Lung microvascular endothelial cell (primary cell): ENCODE measurements around the gene TYW1B. TPM values are rescaled to one million over a fixed set of nuclear protein-coding genes. Genes with fewer than 3 reads are reported as not detected.
"Not testable (repeated sequence)": the region's sequence is repeated elsewhere in the genome, so short reads cannot be mapped to it uniquely, and the experiment has no call there.

Source experiments
- DNase-seq, 2 donors: peaks; one replicate each; pipeline versions ENCODE4 v3.0.0 to v3.0.0-alpha.2; 2010; ENCODE audit warnings: low read depth in 2 of 2
- total RNA-seq: library from RNA; depleted of rRNA; stranded (reverse); fragments of >200 nt; gene quantifications from 2 replicates; pipeline ENCODE4 v1.2.1, GENCODE V29; 2014

The TYW1B gene
- total RNA-seq, 1 donor from 2014 or later = 5.4 TPM

- not testable (repeated sequence) for DNase-seq
These were observed 201.5 kb downstream of the TYW1B start for GRCh38 chr7:72626428-72627011.

- not testable (repeated sequence) for DNase-seq
These were observed 202.1 kb downstream of the TYW1B start for GRCh38 chr7:72625721-72626423.

- DNase-seq = no peak
These were observed 205.5 kb downstream of the TYW1B start for GRCh38 chr7:72622532-72622931.

GRCh38 chr7:72621761-72622187 lies 206.2 kb downstream of the TYW1B start:
- DNase-seq = not testable (repeated sequence)

GRCh38 chr7:72620923-72621322 lies 207.1 kb downstream of the TYW1B start:
- DNase-seq = not testable (repeated sequence)

- not testable (repeated sequence) for DNase-seq
These were observed 209.4 kb downstream of the TYW1B start for GRCh38 chr7:72618435-72619180.

GRCh38 chr7:72609761-72610160 lies 218.2 kb downstream of the TYW1B start:
- not testable (repeated sequence) for DNase-seq

- not testable (repeated sequence) for DNase-seq
These were observed 220.0 kb downstream of the TYW1B start for GRCh38 chr7:72607988-72608387.

GRCh38 chr7:72605863-72606431 lies 222.1 kb downstream of the TYW1B start:
- not testable (repeated sequence) for DNase-seq

GRCh38 chr7:72604771-72605611 lies 223.0 kb downstream of the TYW1B start:
- not testable (repeated sequence) for DNase-seq

- not testable (repeated sequence) for DNase-seq
These were observed 224.5 kb downstream of the TYW1B start for GRCh38 chr7:72603476-72603875.

- no peak for DNase-seq
These were observed 224.9 kb downstream of the TYW1B start for GRCh38 chr7:72603073-72603472.

GRCh38 chr7:72601683-72602082 lies 226.3 kb downstream of the TYW1B start:
- not testable (repeated sequence) for DNase-seq

GRCh38 chr7:72590023-72590422 lies 238.0 kb downstream of the TYW1B start:
- DNase-seq = not testable (repeated sequence)

GRCh38 chr7:72587267-72587666 lies 240.7 kb downstream of the TYW1B start:
- not testable (repeated sequence) for DNase-seq

- not testable (repeated sequence) for DNase-seq
These were observed 243.4 kb downstream of the TYW1B start for GRCh38 chr7:72584576-72584975.

- peak in 1 of 2 donors; percentile 0 for DNase-seq
These were observed 244.2 kb downstream of the TYW1B start for GRCh38 chr7:72583620-72584361.

- not testable (repeated sequence) for DNase-seq
These were observed 247.7 kb downstream of the TYW1B start for GRCh38 chr7:72580142-72580770.

GRCh38 chr7:72577107-72577506 lies 250.9 kb downstream of the TYW1B start:
- no peak for DNase-seq

- DNase-seq = not testable (repeated sequence)
These were observed 266.0 kb downstream of the TYW1B start for GRCh38 chr7:72561988-72562387.
